HG03521 (cell line): ENCODE data around the gene BBC3.

ENCODE experiments used
- ATAC-seq: cut with Tn5 transposase; IDR thresholded peaks from one replicate; pipeline ENCODE4 v1.9.1; 2021; ENCODE audit warnings: mild to moderate bottlenecking, moderate library complexity; ENCODE audit not compliant: unreplicated experiment

Gene BBC3

GRCh38 chr19:47232422-47233211 is 1.6 kb upstream of the BBC3 start:
- ATAC-seq, result no peak

GRCh38 chr19:47231215-47232054 is 436 bp upstream of the BBC3 start:
- ATAC-seq, result peak; percentile 36

GRCh38 chr19:47230054-47230920 is 712 bp downstream of the BBC3 start:
- no peak for ATAC-seq

GRCh38 chr19:47229676-47230053 is 1.3 kb downstream of the BBC3 start:
- ATAC-seq, result no peak

GRCh38 chr19:47228937-47229675 is 1.9 kb downstream of the BBC3 start:
- no peak for ATAC-seq

- ATAC-seq, result no peak
These were observed 2.6 kb downstream of the BBC3 start for GRCh38 chr19:47228168-47228936.

GRCh38 chr19:47227352-47228167 is 3.4 kb downstream of the BBC3 start:
- no peak for ATAC-seq

- ATAC-seq, result no peak
These were observed 4.3 kb downstream of the BBC3 start for GRCh38 chr19:47226426-47227351.

GRCh38 chr19:47225746-47226425 is 5.1 kb downstream of the BBC3 start:
- peak; percentile 44 for ATAC-seq

GRCh38 chr19:47221890-47222289 is 9.1 kb downstream of the BBC3 start:
- no peak for ATAC-seq

- ATAC-seq, result no peak
These were observed 9.7 kb downstream of the BBC3 start for GRCh38 chr19:47221080-47221841.

- no peak for ATAC-seq
These were observed 15.4 kb downstream of the BBC3 start for GRCh38 chr19:47215581-47215980.

GRCh38 chr19:47210689-47211316 is 20.2 kb downstream of the BBC3 start:
- ATAC-seq, result no peak

GRCh38 chr19:47210180-47210490 is 20.9 kb downstream of the BBC3 start:
- ATAC-seq, result no peak

- ATAC-seq, result no peak
These were observed 21.4 kb downstream of the BBC3 start for GRCh38 chr19:47209319-47210179.
